ENCODE results near the gene NTPCR.
A peak's percentile ranks its signal among the peaks of the same experiment; 100 is the strongest.

The NTPCR gene

GRCh38 chr1:232965124-232965911, 14.9 kb downstream of the NTPCR start:
- ATAC-seq, result no peak

GRCh38 chr1:232965912-232966217, 15.5 kb downstream of the NTPCR start:
- ATAC-seq, result no peak

- no peak for ATAC-seq
Observed at GRCh38 chr1:232966663-232967062, 16.3 kb downstream of the NTPCR start.

GRCh38 chr1:232968391-232968790, 18.0 kb downstream of the NTPCR start:
- no peak for ATAC-seq

- peak in 1 of 2 donors; percentile 27 for ATAC-seq
Observed at GRCh38 chr1:232968965-232969364, 18.6 kb downstream of the NTPCR start.

GRCh38 chr1:232969799-232970198, 19.4 kb downstream of the NTPCR start:
- no peak for ATAC-seq

GRCh38 chr1:232970508-232970907, 20.1 kb downstream of the NTPCR start:
- ATAC-seq, result no peak

GRCh38 chr1:232973652-232974611, 23.5 kb downstream of the NTPCR start:
- no peak for ATAC-seq

GRCh38 chr1:232974971-232975370, 24.6 kb downstream of the NTPCR start:
- ATAC-seq, result no peak

- peak in 1 of 2 donors; percentile 37 for ATAC-seq
Observed at GRCh38 chr1:232978091-232978634, 27.8 kb downstream of the NTPCR start.

- no peak for ATAC-seq
Observed at GRCh38 chr1:232978815-232979214, 28.4 kb downstream of the NTPCR start.

GRCh38 chr1:232979558-232979957, 29.1 kb downstream of the NTPCR start:
- no peak for ATAC-seq

GRCh38 chr1:232980355-232980978, 30.1 kb downstream of the NTPCR start:
- no peak for ATAC-seq

GRCh38 chr1:232980986-232981560, 30.7 kb downstream of the NTPCR start:
- no peak for ATAC-seq

GRCh38 chr1:232982238-232982944, 32.0 kb downstream of the NTPCR start:
- no peak for ATAC-seq

GRCh38 chr1:232983375-232983774, 33.0 kb downstream of the NTPCR start:
- ATAC-seq, result no peak

- ATAC-seq, result no peak
Observed at GRCh38 chr1:232983817-232984567, 33.6 kb downstream of the NTPCR start.

GRCh38 chr1:232984577-232985425, 34.4 kb downstream of the NTPCR start:
- no peak for ATAC-seq

- ATAC-seq, result no peak
Observed at GRCh38 chr1:232985882-232986526, 35.6 kb downstream of the NTPCR start.

GRCh38 chr1:232986527-232986922, 36.1 kb downstream of the NTPCR start:
- ATAC-seq, result no peak
